ENCODE measurements around the gene PTPRN. TPM values are rescaled to one million over a fixed set of nuclear protein-coding genes. Genes with fewer than 3 reads are reported as not detected.
"Not testable (repeated sequence)": the region's sequence is repeated elsewhere in the genome, so short reads cannot be mapped to it uniquely, and the experiment has no call there.

PTPRN gene
- total RNA-seq, 2 experiments from 2014 or later: 0.04 to 0.42 TPM

- CTCF ChIA-PET: interaction anchor here (0.6 to 5.9 kb wide), 12 partner anchors 10 to 103 kb away, joined by 3 to 76 read pairs (median 7); partner anchors contain the start of genes ABCB6, ANKZF1, ATG9A and CNPPD1
- POLR2A ChIA-PET: interaction anchor here (0.6 to 5.4 kb wide), 12 partner anchors 15 to 607 kb away, joined by 3 to 57 read pairs (median 8); partner anchors contain the start of genes ABCB6, ANKZF1, ATG9A and GLB1L
These were observed 29.9 kb downstream of the PTPRN start, which contains the start of gene DNAJB2 for GRCh38 chr2:219279151-219279915. TSS of gene DNAJB2 (plus strand) at chr2:219279366. CDS start at chr2:219279834, 468 bp downstream.

DNA sequence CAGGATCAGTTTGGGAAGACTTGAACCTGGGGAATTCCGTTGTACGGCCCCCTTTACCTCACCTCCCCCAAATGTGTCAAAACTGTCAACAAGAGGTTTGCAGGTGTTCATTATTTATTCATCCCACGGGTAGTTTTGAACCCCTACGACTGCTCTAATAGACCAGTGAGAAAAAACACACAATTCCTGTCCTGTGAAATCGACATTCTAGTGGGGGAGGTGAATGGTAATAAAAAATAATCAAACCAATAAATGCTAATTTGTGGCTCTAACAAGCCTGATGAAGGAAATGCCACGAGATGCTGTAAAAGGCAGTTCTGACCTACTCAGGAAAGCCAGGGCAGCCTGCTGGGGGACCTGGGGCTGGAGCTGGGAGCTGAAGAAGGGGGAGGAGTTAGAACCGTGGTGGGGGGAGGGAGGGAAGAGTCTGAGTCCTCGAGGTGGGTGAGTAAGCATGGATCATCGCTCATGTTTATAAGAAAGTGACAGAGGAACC lies 30.5 kb downstream of the PTPRN start:
- ChIA-PET CTCF (interaction anchor here (0.6 to 5.9 kb wide), 15 partner anchors 8 to 102 kb away, joined by 3 to 76 read pairs (median 5); partner anchors contain the start of genes ABCB6, ANKZF1, ATG9A and CNPPD1), POLR2A (interaction anchor here (0.6 to 5.4 kb wide), 17 partner anchors 8 to 879 kb away, joined by 3 to 57 read pairs (median 6); partner anchors contain the start of genes ABCB6, ANKZF1, ATG9A and CTDSP1)

DNA sequence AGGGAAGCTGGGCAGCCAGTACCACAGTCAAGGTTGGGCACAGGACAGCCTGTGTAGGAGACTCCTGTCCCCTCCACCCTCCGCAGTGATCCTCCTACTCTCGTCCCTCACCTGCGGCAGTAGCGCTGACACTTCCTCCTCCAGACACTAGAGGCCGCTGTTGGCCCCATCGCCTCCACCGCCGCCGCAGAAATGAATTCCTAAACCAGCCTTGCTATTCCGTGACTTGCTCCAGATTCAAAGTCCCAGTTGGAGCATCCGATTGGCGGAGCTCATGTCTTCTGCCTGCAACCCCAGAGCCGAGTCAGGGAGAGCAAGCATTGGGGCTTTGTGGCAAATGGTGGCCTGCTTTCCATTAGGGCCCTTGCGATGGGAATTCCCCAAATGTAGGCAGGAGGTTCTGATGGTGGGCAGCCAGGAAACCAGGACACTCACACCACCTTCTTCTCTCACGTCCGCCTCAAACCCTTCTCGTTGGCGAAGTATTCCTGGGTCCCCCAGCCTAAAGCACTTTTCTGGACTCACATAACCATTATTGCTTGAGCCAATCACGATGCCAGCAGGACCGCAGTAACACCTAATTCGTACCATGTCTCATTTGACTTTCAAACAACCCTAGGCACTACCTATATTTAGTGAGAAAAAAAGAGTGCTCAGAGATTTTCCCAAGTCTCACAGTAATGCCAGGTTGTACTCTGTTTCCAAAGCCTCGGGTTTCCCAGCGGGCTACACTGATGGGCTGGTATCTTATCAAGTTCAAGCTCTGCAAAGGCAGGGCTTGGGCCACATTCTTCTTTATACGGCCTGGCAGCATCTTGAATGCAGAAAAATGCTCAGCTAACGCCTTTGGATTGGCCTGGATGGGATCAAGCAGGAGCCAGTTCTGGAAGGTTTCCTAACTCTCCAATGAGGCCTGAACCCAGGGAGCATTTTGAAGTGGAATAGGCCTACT lies 31.2 kb downstream of the PTPRN start:
- ChIA-PET CTCF (interaction anchor here (1.1 to 5.9 kb wide), 18 partner anchors 8 to 118 kb away, joined by 3 to 76 read pairs (median 8); partner anchors contain the start of genes ABCB6, ANKZF1, ATG9A and GLB1L), POLR2A (interaction anchor here (0.5 to 5.4 kb wide), 16 partner anchors 9 to 878 kb away, joined by 4 to 57 read pairs (median 6); partner anchors contain the start of genes ABCB6, ANKZF1, ATG9A and CTDSP1)

DNA sequence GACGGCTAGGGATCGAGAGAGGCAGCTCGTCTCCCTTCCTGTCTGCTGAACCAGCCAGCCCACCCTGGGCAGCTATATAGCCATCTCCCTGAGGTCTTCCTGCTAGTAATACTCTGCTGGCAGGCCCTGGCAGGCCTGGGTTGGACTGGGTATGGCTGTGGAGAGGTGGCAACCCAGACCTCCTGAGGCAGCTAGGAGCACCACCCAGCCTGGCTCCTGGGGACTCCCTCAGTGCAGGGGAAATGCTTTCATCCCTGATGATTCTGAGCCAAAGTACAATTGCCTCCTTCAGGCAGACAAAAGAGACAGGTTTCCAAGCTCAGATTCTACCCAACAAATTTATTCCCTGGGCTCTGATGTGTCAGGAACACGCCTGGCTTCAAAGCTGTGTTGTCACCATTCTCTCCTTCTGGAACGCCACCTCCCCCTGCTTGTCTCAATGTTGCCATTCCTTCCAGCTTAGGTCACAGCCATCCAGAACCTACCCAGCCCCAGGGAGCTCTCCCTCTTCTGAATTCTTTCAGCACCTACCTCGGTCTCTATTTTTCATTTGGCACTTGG lies 34.8 kb downstream of the PTPRN start:
- CTCF ChIA-PET: interaction anchor here (1.6 to 2.1 kb wide), 2 partner anchors 13 to 20 kb away, joined by 4 to 7 read pairs; no protein-coding TSS in a partner anchor
- POLR2A ChIA-PET: no interaction called here

DNA sequence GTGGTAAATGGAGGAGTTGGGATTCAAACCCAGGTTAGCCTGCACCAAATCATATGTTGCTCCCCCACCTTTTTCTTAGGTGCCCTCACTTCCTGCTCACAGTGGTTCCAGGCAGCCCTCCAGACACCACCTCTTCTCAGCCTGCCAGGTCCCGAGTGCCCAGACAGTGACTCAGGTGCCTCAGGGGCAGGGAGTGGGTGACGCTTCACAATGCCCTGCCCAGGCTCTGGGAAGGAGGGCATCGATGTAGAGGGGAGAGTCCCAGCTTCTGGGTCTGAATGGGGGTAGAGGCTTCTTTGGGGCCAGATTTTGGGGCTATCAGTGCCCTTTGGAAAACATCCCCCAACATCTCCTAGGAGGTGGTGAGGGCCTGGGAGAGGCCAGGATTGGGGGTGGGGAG lies 35.3 kb downstream of the PTPRN start:
- ChIA-PET CTCF (interaction anchor here (1.6 to 2.1 kb wide), 2 partner anchors 13 to 21 kb away, joined by 4 to 7 read pairs; no protein-coding TSS in a partner anchor), POLR2A (no interaction called here)

DNA sequence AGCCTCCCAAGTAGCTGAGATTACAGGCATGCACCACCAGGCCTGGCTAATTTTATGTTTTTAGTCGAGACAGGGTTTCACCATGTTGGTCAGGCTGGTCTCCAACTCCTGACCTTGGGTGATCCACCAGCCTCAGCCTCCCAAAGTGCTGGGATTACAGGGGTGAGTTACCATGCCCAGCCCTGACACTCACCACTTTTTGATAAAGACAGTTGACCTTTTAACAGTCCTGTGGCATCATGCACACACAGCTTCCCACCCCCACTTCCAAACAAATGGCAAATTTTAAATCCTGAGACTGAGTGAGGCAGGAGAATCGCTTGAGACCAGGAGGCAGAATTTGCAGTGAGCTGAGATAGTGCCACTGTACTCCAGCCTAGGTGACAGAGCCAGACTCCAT lies 36.2 kb downstream of the PTPRN start:
- ChIA-PET POLR2A (no interaction called here), CTCF (interaction anchor here (2.1 kb wide), 1 partner anchor 12 kb away, joined by 7 read pairs; no protein-coding TSS in a partner anchor)

- POLR2A ChIA-PET: no interaction called here
- CTCF ChIA-PET: interaction anchor here (0.8 kb wide), 1 partner anchor 21 kb away, joined by 3 read pairs; no protein-coding TSS in a partner anchor
These were observed 36.8 kb downstream of the PTPRN start for GRCh38 chr2:219272356-219272755.

- ChIA-PET CTCF (interaction anchor here (1.8 kb wide), 1 partner anchor 24 kb away, joined by 5 read pairs; no protein-coding TSS in a partner anchor), POLR2A (no interaction called here)
These were observed 38.2 kb downstream of the PTPRN start for GRCh38 chr2:219271021-219271420.

DNA sequence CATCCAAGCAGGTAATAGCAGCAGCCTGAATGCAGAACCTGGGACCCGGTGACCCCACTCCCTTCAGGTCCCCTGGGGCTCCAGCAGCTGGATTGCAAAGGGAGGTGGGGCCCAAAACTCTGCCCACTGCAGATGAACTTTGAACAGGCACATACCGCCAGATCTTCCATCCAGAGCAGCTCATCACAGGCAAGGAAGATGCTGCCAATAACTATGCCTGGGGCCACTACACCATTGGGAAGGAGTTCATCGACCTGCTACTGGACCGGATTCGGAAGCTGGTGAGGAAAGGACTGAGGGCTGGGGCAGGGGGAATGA lies 39.2 kb downstream of the PTPRN start:
- ChIA-PET CTCF (interaction anchor here (1.2 to 2.4 kb wide), 3 partner anchors 8 to 97 kb away, joined by 4 to 9 read pairs (median 5); partner anchors contain the start of gene DNAJB2), POLR2A (no interaction called here)

DNA sequence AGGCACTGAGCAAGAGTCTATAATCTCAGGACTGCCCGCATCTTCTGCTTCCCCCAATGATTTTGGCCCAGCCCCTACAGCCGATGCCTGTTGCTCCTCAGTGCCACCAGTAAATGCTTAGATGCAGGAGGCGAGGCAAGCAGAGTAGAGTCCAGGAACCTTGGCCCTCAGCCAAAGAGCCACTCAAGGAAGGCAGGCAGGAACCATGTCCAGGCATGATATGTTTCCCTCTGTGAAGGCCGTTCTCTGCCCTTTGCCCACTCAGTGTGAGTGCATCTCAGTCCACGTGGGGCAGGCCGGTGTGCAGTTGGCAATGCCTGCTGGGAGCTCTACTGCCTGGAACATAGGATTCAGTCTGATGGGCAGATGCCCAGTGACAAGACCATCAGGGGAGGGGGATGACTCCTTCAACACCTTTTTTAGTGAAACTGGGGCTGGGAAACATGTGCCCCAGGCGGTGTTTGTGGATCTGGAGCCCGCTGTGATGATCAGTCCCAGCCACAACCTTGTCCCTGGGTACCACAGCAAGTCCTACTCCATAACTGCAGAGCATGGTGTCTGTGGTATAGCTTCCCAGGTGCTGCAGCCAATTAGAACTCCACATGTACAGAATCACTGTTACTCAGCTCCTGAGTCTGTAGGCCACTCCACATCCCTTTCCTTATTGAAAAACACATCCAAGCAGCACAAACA lies 39.7 kb downstream of the PTPRN start:
- CTCF ChIA-PET: interaction anchor here (1.2 to 2.4 kb wide), 3 partner anchors 9 to 97 kb away, joined by 4 to 9 read pairs (median 5); partner anchors contain the start of gene DNAJB2
- POLR2A ChIA-PET: no interaction called here

DNA sequence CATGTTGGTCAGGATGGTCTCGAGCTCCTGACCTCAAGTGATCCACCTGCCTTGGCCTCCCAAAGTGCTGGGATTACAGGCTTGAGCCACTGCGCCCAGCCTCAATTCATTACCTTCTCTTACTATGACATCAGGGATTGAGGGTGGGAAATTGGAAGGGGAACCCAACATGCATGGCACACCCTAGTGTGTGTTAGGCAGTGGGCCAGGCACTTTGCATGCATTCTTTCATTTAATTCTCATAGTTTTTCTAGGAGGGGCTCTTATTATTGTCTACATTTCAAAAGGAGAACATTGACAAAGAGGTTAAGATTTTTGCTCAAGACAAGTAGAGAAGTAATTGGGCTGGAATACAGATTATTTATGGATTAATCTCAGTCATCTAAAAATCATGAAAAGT lies 40.9 kb downstream of the PTPRN start:
- ChIA-PET POLR2A (no interaction called here), CTCF (interaction anchor here (0.7 to 2.4 kb wide), 2 partner anchors 10 to 29 kb away, joined by 3 to 9 read pairs; partner anchors contain the start of gene DNAJB2)

DNA sequence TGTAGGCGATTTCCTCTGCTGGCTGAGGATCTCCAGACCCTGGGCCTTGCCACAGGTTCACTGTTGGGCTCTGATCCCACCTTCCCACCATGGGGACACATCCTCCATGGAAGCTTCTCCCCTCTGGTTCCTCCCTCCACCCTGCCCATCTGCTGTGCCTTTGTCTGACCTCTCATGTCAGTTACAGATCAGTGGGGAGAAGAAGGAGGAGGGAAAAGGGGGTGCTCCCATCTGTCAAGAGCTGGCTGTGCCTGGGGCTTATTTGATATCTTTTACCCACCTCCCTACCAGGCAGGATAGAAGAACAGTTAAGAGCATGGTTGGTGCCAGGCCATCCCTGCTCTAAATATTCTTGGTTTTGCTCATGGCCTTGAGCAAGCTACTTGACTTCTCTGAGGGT lies 42.3 kb downstream of the PTPRN start:
- CTCF ChIA-PET: no interaction called here
- POLR2A ChIA-PET: no interaction called here

DNA sequence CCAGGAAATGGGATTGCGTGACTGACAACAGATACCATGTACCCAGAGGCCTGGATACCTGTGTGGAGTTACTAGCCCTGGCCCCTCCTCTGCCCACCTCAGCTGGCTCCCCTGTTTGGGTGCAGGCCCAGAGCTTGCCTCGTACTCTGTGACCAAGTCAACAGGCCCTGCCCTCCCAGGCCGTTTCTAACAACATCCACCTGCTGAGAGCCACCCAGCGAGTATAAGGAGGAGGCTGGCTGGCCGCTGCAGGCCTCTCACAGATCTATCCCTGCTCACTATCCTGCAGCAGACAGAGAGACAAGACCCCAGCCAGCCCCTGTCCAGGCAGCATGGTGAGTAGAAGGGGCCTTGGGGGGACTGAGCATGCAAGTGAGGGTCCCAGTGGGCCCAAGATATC lies 43.0 kb downstream of the PTPRN start:
- ChIA-PET CTCF (interaction anchor here (1.1 kb wide), 1 partner anchor 29 kb away, joined by 4 read pairs; no protein-coding TSS in a partner anchor), POLR2A (no interaction called here)

DNA sequence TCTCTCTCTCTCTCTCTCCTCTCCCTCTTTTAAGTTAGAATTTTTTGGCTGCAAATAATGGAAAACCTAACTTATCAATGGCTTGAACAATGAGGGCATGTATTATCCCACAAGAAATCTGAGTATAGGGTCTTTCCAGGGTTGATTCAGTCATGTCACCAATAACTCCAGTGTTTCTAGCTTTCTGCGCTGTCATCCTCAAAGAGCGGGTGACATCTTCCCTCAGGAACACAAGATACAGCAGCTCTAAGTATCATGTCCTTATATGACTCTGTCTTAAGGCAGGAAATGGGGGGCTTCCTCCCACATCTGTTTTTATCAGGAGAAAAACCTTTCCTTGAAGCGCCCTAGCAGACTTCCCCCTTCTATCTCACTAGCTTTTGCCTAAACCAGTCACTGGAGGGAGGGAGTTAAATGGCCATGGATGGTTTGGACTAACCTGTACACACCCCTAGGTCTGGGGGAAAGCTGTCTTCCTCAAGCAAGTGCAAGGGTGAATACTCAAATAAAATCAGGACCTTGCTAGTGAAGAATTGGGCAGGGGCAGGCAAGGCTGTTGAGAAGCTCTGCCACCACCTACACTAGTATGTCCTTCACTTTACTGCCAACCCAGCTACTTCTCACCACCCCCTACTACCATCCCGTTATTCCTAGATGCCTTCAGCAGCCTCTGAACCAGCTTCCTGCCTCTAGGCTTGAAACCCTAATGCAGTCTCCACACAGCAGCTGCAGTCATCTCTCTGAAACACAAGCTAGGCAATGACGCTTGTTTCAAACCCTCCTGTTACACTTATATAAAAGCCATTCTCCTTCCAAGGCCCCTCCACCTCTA lies 48.0 kb downstream of the PTPRN start:
- ChIA-PET CTCF (interaction anchor here (1.4 to 1.5 kb wide), 3 partner anchors 13 to 106 kb away, joined by 3 to 7 read pairs (median 5); no protein-coding TSS in a partner anchor), POLR2A (interaction anchor here (0.6 kb wide), 1 partner anchor 12 kb away, joined by 3 read pairs; no protein-coding TSS in a partner anchor)

- POLR2A ChIA-PET: not testable (repeated sequence)
These were observed 50.3 kb downstream of the PTPRN start for GRCh38 chr2:219258942-219259341.

DNA sequence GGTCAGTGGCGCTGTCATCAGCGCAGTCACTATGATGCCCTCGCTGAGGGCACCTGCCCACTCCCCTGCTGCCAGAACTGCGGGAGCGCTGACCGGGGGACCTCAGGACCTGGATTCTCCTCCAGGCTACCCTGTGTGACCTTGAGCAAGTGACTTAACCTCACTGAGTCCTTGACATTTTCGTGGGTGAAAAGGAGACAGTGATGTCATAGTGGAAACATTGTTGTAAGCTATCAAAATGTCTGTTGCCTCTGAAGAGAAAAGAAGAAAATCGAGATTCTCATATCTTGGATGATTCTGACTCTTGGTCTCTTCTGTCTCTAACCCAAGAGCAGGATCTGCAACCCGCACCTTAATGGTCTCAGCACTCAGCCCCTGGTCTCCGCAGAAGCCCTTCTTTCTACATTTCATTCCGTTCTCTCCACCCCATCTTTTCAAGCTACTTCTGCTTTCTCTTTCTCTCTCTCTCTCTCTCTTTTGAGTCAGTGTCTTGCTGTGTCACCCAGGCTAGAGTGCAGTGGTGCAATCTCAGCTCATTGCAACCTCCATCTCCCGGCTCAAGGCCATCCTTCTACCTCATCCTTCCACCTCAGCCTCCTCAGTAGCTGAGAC lies 54.5 kb downstream of the PTPRN start:
- CTCF ChIA-PET: interaction anchor here (1.0 to 6.4 kb wide), 5 partner anchors 9 to 46 kb away, joined by 4 to 56 read pairs (median 6); partner anchors contain the start of genes DNAJB2, GLB1L and STK16

More at GRCh38 chr2:219258942-219259341, 50.3 kb downstream of the PTPRN start:
- CTCF ChIA-PET: interaction anchor here (0.7 to 2.0 kb wide), 3 partner anchors 11 to 36 kb away, joined by 3 to 8 read pairs (median 3); no protein-coding TSS in a partner anchor

More for the DNA sequence above, 54.5 kb downstream of the PTPRN start:
- POLR2A ChIA-PET: interaction anchor here (1.3 to 5.1 kb wide), 7 partner anchors 10 to 78 kb away, joined by 6 to 57 read pairs (median 20); partner anchors contain the start of genes ABCB6, ANKZF1, ATG9A and CNPPD1
